GM19468 (cell line): Measurements from ENCODE around the gene NAT16.

Experiments
- ATAC-seq: cut with Tn5 transposase; IDR thresholded peaks from one replicate; pipeline ENCODE4 v1.9.1; 2021; ENCODE audit warnings: mild to moderate bottlenecking, moderate library complexity, moderate number of reproducible peaks; ENCODE audit not compliant: unreplicated experiment; ENCODE audit errors: extremely low read depth

Gene NAT16

GRCh38 chr7:101180130-101180755 lies at the start of gene NAT16:
NAT16 (minus strand) TSS chr7:101180293; CDS start chr7:101174807, 5,486 bp downstream.
- ATAC-seq = no peak

GRCh38 chr7:101226721-101227120 lies 46.6 kb upstream of the NAT16 start:
- ATAC-seq = no peak

- no peak for ATAC-seq
Measured at GRCh38 chr7:101225650-101226049, 45.6 kb upstream of the NAT16 start.

DNA sequence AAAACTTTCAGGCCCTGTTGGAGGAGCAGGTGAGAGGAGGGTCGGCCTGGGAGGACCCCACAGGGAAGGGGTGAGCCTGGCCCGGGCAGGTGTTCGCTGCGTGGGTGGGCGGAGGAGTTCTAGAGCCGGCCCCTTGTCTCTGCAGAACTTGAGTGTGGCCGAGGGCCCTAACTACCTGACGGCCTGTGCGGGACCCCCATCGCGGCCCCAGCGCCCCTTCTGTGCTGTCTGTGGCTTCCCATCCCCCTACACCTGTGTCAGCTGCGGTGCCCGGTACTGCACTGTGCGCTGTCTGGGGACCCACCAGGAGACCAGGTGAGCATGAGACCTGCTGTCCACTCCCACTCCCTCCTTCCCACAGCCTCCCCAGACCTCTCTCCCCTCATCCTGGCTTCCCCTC lies 43.4 kb upstream of the NAT16 start:
- no peak for ATAC-seq

DNA sequence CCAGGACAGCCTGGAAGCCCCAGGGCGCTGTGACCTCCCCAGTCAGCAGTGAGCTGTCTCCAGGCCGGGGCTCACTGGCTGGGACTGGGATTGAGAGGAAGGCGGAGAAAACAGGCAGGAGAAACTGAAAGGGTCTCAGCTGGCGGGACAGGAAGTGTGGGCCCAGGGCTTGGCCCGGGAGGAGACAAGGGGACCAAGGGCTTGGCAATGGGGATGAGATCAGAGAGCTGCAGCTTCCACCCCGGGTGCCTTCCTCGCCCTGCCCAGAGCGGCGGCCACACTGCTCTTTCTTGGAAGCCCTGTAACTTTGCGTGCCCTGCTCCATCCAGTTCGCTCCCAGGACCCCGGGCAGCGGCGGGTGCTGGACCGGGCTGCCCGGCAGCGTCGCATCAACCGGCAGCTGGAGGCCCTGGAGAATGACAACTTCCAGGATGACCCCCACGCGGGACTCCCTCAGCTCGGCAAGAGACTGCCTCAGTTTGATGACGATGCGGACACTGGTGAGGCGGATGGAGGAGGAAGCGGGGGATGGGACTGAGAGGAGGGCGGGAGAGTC lies 42.3 kb upstream of the NAT16 start:
- no peak for ATAC-seq

GRCh38 chr7:101220295-101220694 lies 40.2 kb upstream of the NAT16 start:
- ATAC-seq = no peak

DNA sequence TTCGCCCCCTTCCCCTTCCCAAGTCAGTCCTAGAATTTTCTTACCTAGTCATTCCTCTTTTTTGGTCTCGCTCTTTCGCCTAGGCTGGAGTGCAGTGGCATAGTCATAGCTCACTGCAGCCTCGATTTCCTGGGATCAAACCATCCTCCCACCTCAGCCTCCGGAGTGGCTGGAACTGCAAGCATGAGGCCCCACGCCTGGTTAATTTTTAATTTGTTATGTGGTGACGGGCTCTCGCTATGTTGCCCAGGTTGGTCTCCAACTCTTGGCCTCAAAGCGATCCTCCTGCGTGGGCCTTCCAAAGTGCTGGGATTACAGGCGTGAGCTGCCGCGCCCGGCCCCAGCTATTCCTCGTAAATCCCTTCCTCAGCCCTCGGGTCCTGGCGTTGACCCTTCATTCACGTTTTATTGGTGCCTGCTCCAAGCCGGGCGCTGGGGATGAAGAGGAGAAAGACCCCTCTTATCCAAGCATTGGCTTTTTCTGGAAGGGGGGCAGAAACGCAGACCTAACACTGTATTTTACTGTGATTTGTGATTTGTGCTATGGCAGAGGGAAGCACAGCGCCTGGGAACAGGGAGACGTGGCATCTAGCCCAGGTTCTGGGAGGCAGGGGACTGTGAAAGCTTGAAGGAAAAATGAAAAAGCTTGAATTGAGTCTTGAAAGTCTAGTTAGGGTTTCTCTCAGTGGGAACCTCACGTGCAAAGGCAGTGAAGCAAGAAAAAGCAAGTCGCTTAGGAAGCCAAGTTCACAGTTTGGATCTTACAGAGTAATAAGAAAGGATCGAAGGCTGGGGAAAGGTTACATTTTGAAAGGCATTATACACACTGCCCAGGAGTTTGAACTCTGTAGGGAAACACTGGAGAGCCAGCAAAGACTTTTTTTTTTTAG lies 38.4 kb upstream of the NAT16 start:
- no peak for ATAC-seq

DNA sequence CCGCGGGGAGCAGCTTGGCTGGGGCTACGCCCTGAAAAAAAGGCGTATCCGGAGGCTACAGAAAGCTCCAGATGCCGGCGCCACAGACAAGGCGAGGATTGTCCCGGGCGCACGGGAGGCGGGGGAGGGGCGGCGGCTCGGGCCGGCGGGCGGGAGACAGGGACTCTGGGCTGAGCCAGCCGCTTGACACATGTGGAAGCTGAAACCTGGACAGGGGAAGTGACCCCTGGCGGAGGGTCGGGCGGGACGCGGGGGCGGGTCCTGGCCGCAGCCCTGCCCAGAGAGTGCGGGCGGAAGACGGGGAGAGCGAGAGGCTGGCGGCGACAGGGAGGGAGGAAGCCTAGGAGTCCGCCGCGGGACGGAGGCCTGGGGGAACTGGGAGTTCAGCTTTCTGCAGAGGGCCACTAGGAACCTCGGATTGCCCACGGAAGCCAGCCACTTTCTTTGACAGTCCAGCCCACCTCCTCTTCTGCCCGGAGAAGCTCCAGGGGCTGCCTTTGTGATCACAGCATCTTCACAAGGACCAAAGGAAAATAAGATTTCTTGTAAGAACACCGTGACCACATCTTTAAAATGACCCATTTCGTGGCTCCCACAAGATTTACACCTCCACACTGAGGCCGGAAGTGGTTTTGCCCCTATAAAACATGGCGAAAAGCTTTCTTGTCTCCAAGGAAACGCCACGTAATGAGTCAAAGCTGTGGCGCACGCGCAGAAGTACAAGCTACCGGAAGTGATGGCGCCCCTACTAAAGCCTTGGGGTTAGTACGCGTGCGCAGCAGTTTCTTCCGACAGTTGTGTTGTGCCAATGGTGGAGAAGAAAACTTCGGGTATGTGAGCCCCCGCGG lies 37.5 kb upstream of the NAT16 start, which contains the start of the genes PLOD3 and ZNHIT1:
TSS of gene PLOD3 (minus strand) at position 194 of the 848 bp plus-strand sequence. CDS start 307 bp downstream, outside the sequence.
TSS of gene ZNHIT1 (plus strand) at position 778 of the 848 bp plus-strand sequence. CDS start at position 809, 31 bp downstream.
- peak; percentile 51 for ATAC-seq

GRCh38 chr7:101216860-101217387 lies 36.8 kb upstream of the NAT16 start:
- no peak for ATAC-seq

- ATAC-seq = no peak
Measured at GRCh38 chr7:101216001-101216859, 36.1 kb upstream of the NAT16 start.

DNA sequence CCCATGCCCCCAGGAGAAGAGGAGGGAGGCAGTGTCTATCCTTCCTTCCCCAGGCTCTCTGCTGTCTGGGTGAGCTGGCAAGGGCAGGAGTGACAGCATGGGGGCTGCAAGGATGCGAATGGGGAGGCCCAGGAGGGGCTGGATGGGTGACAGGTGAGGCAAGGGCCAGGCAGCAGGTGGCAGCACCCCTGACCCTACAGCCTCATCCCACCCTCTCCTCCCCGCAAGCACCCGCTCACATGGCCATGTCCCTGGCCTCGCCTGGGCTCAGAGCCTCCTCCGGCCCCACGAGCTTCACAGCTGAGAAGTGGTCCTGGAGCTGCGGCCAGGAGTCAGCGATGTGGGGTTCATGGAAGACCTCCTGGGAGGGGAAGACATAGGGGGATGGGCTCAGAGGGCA lies 31.9 kb upstream of the NAT16 start:
- no peak for ATAC-seq

- no peak for ATAC-seq
Measured at GRCh38 chr7:101211501-101211900, 31.4 kb upstream of the NAT16 start.

GRCh38 chr7:101210143-101210542 lies 30.1 kb upstream of the NAT16 start:
- ATAC-seq = no peak

- ATAC-seq = no peak
Measured at GRCh38 chr7:101208794-101209193, 28.7 kb upstream of the NAT16 start.

DNA sequence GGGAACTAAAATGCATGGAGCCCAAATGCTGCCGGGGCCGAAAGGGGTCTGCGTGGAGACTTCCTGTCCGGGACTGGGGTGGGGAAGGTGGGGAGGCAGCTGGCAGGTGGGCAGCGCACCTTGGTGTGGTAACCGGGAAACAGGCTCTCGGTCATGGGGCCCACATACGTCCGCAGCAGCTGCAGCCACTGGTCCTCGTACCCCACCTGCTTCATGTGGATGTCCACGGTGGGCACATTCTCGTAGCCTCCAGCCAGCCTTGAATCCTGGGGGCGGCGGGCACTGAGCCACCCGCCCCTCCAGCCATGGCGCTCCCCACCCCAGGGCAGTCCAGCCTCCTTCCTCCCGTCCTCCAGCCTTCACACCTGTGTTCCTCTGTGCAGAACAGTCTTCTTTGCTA lies 27.4 kb upstream of the NAT16 start:
- no peak for ATAC-seq

DNA sequence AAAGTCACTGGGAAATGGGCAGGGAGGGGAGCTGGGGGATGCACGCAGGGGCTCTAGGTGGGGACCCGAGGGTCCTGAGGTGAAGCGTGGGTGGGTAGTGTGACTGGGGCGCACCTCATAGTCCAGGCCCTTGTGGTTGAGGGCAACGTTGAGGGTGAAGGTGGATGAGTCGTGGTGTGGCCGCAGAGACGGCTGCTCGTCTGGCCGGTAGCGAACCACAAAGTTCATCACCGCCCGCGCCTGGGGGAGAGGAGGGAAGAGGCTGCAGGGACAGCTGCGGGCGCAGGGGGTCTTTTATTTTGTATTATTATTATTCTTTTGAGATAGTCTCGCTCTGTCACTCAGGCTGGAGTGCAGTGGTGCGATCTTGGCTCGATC lies 26.6 kb upstream of the NAT16 start:
- no peak for ATAC-seq

DNA sequence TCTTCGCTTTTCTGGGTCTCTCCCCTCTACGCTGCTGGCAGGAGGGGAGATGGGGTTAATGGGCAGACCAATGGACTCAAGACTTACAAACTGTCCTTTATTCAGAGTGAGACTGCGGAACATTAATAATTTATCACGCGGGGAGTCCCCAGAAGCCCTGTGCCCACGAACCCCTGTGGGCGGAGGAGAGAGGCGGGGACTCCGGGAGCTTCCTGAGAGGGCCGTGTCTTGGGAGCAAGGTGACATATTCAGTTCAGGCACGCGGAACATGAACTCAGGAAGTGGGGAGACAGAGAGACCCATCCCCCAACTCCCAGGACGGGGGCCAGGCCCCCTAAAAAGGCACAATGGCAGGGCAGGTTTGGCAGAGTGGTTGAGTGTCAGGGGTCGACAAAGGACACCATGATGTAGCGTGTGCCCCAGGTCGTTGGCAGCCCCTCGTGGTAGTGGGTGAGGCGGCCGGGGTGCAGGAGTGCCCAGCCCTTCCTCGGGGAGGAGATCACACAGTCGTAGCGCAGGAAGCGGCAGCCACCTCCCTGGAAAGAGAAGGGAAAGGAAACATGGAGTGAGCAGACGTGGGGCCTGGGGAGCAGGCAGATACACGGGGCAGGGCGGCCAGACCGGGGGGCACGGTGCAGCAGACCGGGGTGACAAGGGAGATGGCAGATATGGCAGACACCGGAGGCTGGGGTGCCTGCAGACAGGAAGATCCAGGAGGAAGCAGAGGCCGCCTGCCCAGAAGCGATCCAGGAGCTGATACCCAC lies 26.0 kb upstream of the NAT16 start:
- no peak for ATAC-seq
